K562 (cell line): ENCODE data around the gene SLC36A2. TPM values are rescaled to one million over a fixed set of nuclear protein-coding genes. Genes with fewer than 3 reads are reported as not detected.

Experiments used
- ATAC-seq: fragments of 200-7000 bp; cut with Tn5 transposase; 3 replicates; pipeline ENCODE4 v1.9.1; 2020; ENCODE audit warnings: moderate library complexity
- BruUV-seq: library from RNA; stranded (reverse); fragments of 400-500 nt; replicated peaks from 2 replicates; lab custom pipeline; 2021; lab: Mats Ljungman, UMichigan
- CTCF ChIA-PET: fragments of 300-600 bp; formaldehyde crosslinking; extraction: SDS; loops from one replicate; lab custom pipeline; 2021; ENCODE audit warnings: low intra/inter-chr PET ratio; lab: Yijun Ruan, JAX
- POLR2A ChIA-PET: fragments of 300-600, 350-650 bp; sonication (Branson Sonifier 250); formaldehyde crosslinking; extraction: SDS; loops from one replicate; lab custom pipeline; 2021; ENCODE audit warnings: antibody characterized with exemption, inconsistent platforms; lab: Yijun Ruan, JAX
- DNase-seq, 4 experiments: peaks; one replicate each; pipeline versions ENCODE4 v3.0.0 to v3.0.0-alpha.2; 2011 to 2018; ENCODE audit warnings: low spot score in 3 of 4, mixed read lengths in 3 of 4; ENCODE audit errors: extremely low read depth in 1 of 4
- FAIRE-seq: peaks from 2 replicates; lab custom pipeline; 2011; peaks lifted over from hg19 to GRCh38; lab: Jason Lieb, UNC
- H2AFZ ChIP-seq: 2 replicates; pipeline ENCODE4 v1.6.0; 2011; ENCODE audit warnings: low read depth, low read length, control low read depth, inconsistent platforms
- H3K27ac ChIP-seq: fragments of 200-600 bp; 3 replicates; pipeline ENCODE4 v1.8.0; 2011; ENCODE audit warnings: low read depth, mild to moderate bottlenecking, control low read depth, inconsistent platforms, low read length, moderate library complexity, mixed read lengths; ENCODE audit errors: extremely low read depth
- H3K27me3 ChIP-seq, 2 experiments: fragments of 300-600 bp in 1 of 2; 2 replicates in 1 of 2; 3 replicates in 1 of 2; pipeline versions ENCODE4 v1.6.0 to v1.8.0; 2011; ENCODE audit warnings: inconsistent platforms in 2 of 2, low read length in 2 of 2, mild to moderate bottlenecking in 1 of 2, mixed read lengths in 1 of 2, moderate library complexity in 1 of 2; ENCODE audit not compliant: control insufficient read depth in 2 of 2, insufficient read depth in 2 of 2
- H3K36me3 ChIP-seq: fragments of 300-600 bp; 3 replicates; pipeline ENCODE4 v1.8.0; 2011; ENCODE audit warnings: mild to moderate bottlenecking, low read length, inconsistent platforms; ENCODE audit not compliant: control insufficient read depth, insufficient read depth
- H3K4me1 ChIP-seq, 2 experiments: fragments of 200-600 bp in 1 of 2; replicated peaks in 1 of 2; 2 replicates in 1 of 2; 3 replicates in 1 of 2; pipeline versions ENCODE4 v1.5.1 to v1.8.0; 2011; ENCODE audit warnings: inconsistent platforms in 2 of 2, low read length in 2 of 2, mild to moderate bottlenecking in 1 of 2, mixed read lengths in 1 of 2, moderate library complexity in 1 of 2; ENCODE audit not compliant: control insufficient read depth in 2 of 2, insufficient read depth in 2 of 2
- H3K4me2 ChIP-seq: 2 replicates; pipeline ENCODE4 v1.6.1; 2011; ENCODE audit warnings: low read length, control low read depth, inconsistent platforms, mixed read lengths; ENCODE audit not compliant: insufficient read depth
- H3K4me3 ChIP-seq: fragments of 200-600 bp; sonication (generic), shearing (Covaris generic); 2 replicates; pipeline ENCODE4 v1.5.1; 2016; ENCODE audit warnings: control low read depth, inconsistent platforms
- H3K79me2 ChIP-seq: fragments of 200-600 bp; 3 replicates; pipeline ENCODE4 v1.8.0; 2011; ENCODE audit warnings: low read length, inconsistent platforms; ENCODE audit not compliant: control insufficient read depth, insufficient read depth
- H3K9ac ChIP-seq, 2 experiments: 2 replicates each; pipeline versions ENCODE4 v1.6.0 to v1.6.1; 2011; ENCODE audit warnings: low read depth in 2 of 2, low read length in 2 of 2, control low read depth in 1 of 2, inconsistent platforms in 1 of 2, mild to moderate bottlenecking in 1 of 2, mixed read lengths in 1 of 2; ENCODE audit not compliant: insufficient read depth in 1 of 2
- H3K9me1 ChIP-seq: one replicate; pipeline ENCODE4 v1.6.0; 2011; ENCODE audit warnings: inconsistent platforms, mild to moderate bottlenecking, low read length, moderate library complexity; ENCODE audit not compliant: control insufficient read depth, insufficient read depth
- H3K9me3 ChIP-seq: replicated peaks from 2 replicates; pipeline ENCODE4 v1.5.1; 2011; ENCODE audit warnings: low read depth, low read length, inconsistent platforms; ENCODE audit not compliant: control insufficient read depth, insufficient read depth
- H4K20me1 ChIP-seq: replicated peaks from 2 replicates; pipeline ENCODE4 v1.6.1; 2011; ENCODE audit warnings: low read length, inconsistent platforms, mixed read lengths; ENCODE audit not compliant: control insufficient read depth, insufficient read depth
- NFE2L1 ChIP-seq: fragments of 450-650 bp; IDR thresholded peaks from 2 replicates; pipeline ENCODE4 v1.6.1; 2016; ENCODE audit warnings: missing genetic modification characterization, low read depth, mild to moderate bottlenecking, missing compliant biosample characterization, moderate library complexity, borderline replicate concordance
- RBFOX2 ChIP-seq: fragments of 200-400 bp; formaldehyde crosslinking; IDR thresholded peaks from 2 replicates; pipeline ENCODE4 v1.6.1; 2017; ENCODE audit warnings: low read depth, mild to moderate bottlenecking, low read length, moderate library complexity
- ZBTB34 ChIP-seq: fragments of 250-450 bp; sonication (Bioruptor Pico); IDR thresholded peaks from 2 replicates; pipeline ENCODE4 v1.8.0; 2021; ENCODE audit warnings: mild to moderate bottlenecking, moderate library complexity
- ZNF165 ChIP-seq: fragments of 250-450 bp; sonication (Bioruptor Pico); IDR thresholded peaks from 2 replicates; pipeline ENCODE4 v1.4.0; 2020; ENCODE audit warnings: borderline replicate concordance
- ZNF224 ChIP-seq: sonication (generic); formaldehyde crosslinking; IDR thresholded peaks from 2 replicates; pipeline ENCODE4 v1.8.0; 2022; ENCODE audit warnings: mild to moderate bottlenecking, missing genetic modification reagents
- ZNF253 ChIP-seq: fragments of 250-450 bp; sonication (Bioruptor Pico); conservative IDR thresholded peaks from 2 replicates; pipeline ENCODE4 v1.6.1; 2021; ENCODE audit warnings: mild to moderate bottlenecking
- ZNF324 ChIP-seq: fragments of 250-450 bp; sonication (Bioruptor Pico); IDR thresholded peaks from 2 replicates; pipeline ENCODE4 v1.4.0; 2020; ENCODE audit warnings: mild to moderate bottlenecking
- ZNF511 ChIP-seq: sonication (generic); formaldehyde crosslinking; IDR thresholded peaks from 2 replicates; pipeline ENCODE4 v1.8.0; 2022; ENCODE audit warnings: mild to moderate bottlenecking, missing genetic modification reagents
- ZNF655 ChIP-seq: fragments of 250-450 bp; sonication (Bioruptor Pico); IDR thresholded peaks from 2 replicates; pipeline ENCODE4 v1.5.0; 2021
- ZNF717 ChIP-seq: fragments of 250-450 bp; sonication (Bioruptor Pico); IDR thresholded peaks from 2 replicates; pipeline ENCODE4 v1.5.0; 2021
- WGBS: fragments of 100-300 bp; shearing (Covaris generic); methylation state at CpG from one replicate; pipeline ENCODE4 v1.1.6; 2016; ENCODE audit warnings: low coverage, mixed read lengths; ENCODE audit not compliant: insufficient coverage; ENCODE audit errors: missing lambda C conversion rate; 5-methylcytosine and 5-hydroxymethylcytosine counted together
- in situ Hi-C: fragments of 300-500 bp; cut with MboI; formaldehyde crosslinking; loops from 4 replicates; pipeline ENCODE4 v1.15.0; 2018; ENCODE audit warnings: inconsistent platforms, mixed read lengths
- intact Hi-C: fragments of 100-400 bp; cut with micrococcal nuclease; formaldehyde crosslinking; loops from 2 replicates; pipeline ENCODE4 v1.14.2; 2022
- polyA plus RNA-seq, 8 experiments: library from polyadenylated mRNA; depleted of rRNA in 4 of 8; stranded (reverse) in 5 of 8; unstranded in 3 of 8; fragments of >200 nt; fragmentation: Nextera tagmentation in 2 of 8; fragmentation: Illumina TruSeq in 1 of 8; extraction: Ambion mirVana in 2 of 8; extraction: Trizol in 1 of 8; gene quantifications; 2 replicates each; pipeline versions ENCODE4 v1.2.1 to v1.2.3, GENCODE V29; 2011 to 2014; ENCODE audit warnings: inconsistent platforms in 1 of 8, missing spikeins in 1 of 8
- total RNA-seq, 7 experiments: library from RNA; depleted of rRNA in 6 of 7; stranded (reverse); fragments of >200 nt in 6 of 7; fragmentation: Illumina TruSeq in 2 of 7; extraction: Trizol in 2 of 7; gene quantifications; 2 replicates each; pipeline versions ENCODE4 v1.2.1 to v1.2.3, GENCODE V29; 2011 to 2021; ENCODE audit warnings: low replicate concordance in 1 of 7

The SLC36A2 gene
- total and polyA plus RNA-seq, 9 of the 15 experiments (the other 6 are each of a cell fraction or from before 2014, with no cell fraction given) = not detected

GRCh38 chr5:151382576-151382975 is 35.2 kb upstream of the SLC36A2 start:
- Histone ChIP-seq H3K27ac (no peak overlapping the region), H2AFZ (no peak overlapping the region), H3K9me3 (no peaks in the 10 kb centered on the region), H3K4me2 (no peak overlapping the region), H3K9ac (no peak overlapping the region), H3K36me3 (no peaks in the 10 kb centered on the region), H3K27me3 (peaks cover 28 to 35% of the 10 kb centered on the region in 2 experiments), H3K4me1 (no peaks in the 10 kb centered on the region), H4K20me1 (no peaks in the 10 kb centered on the region), H3K9me1 (no peaks in the 10 kb centered on the region), H3K4me3 (no peak overlapping the region), H3K79me2 (no peaks in the 10 kb centered on the region)
- DNase-seq (no peak), FAIRE-seq (no peak), ATAC-seq (no peak)
- in situ Hi-C loops (no loop called here), intact Hi-C loops (no loop called here)
- BruUV-seq = no TSS peak
- 0% methylated on average over 2 of the region's 2 CpGs for WGBS
- ChIA-PET POLR2A (no interaction called here), CTCF (no interaction called here)
- TF ChIP-seq ZNF511 (CRISPR knock-in tag) = no peak
- TF ChIP-seq ZNF165 (CRISPR knock-in tag) = no peak
- no peak for TF ChIP-seq RBFOX2
- no peak for TF ChIP-seq ZNF224 (CRISPR knock-in tag)
- TF ChIP-seq ZNF253 = no peak
- no peak for TF ChIP-seq ZBTB34 (CRISPR knock-in tag)
- TF ChIP-seq ZNF324 (CRISPR knock-in tag) = no peak
- no peak for TF ChIP-seq ZNF717 (CRISPR knock-in tag)
- TF ChIP-seq ZNF655 (CRISPR knock-in tag) = no peak
- TF ChIP-seq NFE2L1 (tag) = no peak
